ENCODE measurements around the gene AKT1.

Gene AKT1

DNA sequence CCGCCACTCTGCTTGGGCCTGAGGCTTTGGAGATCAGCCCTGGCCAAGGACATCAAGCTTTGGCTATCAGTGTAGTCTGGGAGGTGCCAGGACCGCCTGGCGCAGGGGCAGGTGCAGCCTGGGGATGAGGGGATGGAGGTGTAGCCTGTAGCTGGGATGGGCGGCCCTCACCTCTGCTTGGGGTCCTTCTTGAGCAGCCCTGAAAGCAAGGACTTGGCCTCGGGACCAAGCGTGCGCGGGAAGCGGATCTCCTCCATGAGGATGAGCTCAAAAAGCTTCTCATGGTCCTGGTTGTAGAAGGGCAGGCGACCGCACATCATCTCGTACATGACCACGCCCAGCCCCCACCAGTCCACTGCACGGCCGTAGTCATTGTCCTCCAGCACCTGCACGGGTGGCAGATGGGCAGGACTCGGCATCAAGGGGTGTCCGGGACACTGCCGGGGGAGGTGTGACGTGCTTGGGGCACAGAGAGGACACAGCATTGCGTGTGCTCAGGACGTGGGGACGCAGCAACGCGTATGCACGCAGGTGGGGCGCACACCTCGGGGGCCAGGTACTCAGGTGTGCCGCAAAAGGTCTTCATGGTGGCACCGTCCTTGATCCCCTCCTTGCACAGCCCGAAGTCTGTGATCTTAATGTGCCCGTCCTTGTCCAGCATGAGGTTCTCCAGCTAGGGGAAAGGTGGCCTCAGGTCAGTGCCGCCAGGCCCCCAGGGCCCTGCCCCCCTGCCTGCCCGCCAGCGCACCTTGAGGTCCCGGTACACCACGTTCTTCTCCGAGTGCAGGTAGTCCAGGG lies 22.6 kb downstream of the AKT1 start:
- DNase-seq (ENCODE audit: low read depth) = no peak

DNA sequence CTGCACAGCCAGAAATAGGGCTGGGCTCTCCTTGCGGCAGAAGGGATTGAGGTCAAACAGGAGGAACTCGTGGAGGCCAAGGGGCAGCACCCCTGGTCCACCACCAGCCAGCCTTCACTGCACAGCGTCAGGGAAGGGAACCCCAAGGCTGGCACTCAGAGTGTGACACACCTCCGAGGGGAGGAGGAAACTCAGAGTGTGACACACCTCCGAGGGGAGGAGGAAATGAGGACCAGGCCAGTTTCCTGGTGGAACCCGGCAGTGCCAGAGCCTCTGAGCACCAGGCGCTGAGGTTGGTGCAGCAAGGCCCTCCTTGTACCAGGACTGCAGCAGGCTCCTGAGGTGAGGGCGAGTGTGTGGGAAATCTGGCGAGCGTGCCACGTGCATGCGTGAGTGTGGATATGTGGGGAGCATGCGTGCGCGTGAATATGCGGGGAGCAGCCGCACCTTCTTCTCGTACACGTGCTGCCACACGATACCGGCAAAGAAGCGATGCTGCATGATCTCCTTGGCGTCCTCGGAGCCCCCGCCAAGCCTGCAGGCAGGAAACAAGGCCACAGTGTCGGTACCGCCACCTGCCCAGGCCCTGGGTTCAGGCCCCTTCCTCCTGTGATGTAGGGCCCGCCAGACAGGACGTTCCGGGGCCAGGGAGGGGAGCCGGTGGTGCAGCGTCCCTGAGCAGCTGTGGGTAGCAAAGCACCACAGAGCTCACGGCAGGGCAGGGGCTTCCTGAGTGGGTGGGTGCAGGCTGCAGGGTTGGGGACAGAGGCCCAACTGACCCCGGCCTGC lies 23.4 kb downstream of the AKT1 start:
- no peak for DNase-seq (ENCODE audit: low read depth)

DNA sequence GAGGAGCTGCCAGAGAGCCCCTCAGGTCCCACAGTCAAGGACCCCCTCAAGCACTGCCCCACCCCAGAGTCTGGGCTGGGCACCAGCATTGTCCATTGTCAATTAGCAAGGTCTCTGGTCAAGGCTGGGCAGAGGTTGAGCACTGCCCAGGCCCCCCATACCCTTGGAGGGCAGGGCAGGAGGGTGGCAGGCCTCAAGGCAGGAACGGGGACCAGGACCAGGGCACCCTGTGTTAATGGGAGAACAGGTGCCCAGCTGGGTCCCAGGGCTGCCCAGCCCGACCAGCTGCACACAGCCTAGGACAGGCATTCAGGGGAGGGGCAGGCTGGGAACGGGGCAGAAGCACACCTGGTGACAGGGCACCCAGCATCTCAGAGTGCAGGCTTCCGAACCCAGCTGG lies 24.2 kb downstream of the AKT1 start:
- no peak for DNase-seq (ENCODE audit: low read depth)

DNA sequence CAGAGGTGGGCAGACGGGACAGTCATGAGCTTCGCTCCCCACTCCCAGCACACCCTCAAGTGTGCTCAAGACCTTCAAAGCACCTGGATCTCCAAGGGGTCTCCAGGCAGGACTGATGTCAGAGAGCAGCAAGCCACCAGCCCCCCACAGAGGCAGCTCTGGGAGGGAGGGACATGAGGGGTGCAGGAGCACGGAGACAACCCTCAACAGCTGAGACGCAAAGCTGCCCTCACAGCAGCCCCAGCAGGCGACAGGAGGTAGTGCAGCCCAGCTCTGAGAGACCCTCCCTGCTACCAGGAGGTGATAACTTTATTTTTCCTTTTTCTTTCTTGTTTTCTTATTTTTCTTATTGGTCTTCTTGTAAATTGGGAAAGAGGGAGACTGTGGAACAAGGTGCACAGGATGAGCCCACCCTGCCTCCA lies 24.7 kb downstream of the AKT1 start:
- no peak for DNase-seq (ENCODE audit: low read depth)

DNA sequence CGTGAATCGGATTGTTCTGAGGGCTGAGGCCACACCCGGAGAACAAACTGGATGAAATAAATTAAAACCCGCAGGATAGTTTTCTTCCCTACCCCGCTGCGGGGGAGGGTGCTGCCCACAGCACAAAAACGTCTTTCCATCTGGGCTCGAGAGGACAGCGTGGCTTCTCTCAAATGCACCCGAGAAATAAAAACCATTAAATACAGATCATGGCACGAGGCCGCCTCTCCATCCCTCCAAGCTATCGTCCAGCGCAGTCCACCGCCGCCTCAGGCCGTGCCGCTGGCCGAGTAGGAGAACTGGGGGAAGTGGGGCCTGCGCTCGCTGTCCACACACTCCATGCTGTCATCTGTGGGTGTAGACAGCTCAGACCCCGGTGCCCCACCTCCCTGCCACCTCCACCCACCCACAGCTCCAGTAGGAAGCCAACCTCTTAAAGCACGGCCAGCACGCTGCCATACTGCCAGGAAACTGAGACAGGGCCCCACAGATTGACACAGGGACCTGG lies 25.4 kb downstream of the AKT1 start:
- DNase-seq (ENCODE audit: low read depth) = no peak

DNA sequence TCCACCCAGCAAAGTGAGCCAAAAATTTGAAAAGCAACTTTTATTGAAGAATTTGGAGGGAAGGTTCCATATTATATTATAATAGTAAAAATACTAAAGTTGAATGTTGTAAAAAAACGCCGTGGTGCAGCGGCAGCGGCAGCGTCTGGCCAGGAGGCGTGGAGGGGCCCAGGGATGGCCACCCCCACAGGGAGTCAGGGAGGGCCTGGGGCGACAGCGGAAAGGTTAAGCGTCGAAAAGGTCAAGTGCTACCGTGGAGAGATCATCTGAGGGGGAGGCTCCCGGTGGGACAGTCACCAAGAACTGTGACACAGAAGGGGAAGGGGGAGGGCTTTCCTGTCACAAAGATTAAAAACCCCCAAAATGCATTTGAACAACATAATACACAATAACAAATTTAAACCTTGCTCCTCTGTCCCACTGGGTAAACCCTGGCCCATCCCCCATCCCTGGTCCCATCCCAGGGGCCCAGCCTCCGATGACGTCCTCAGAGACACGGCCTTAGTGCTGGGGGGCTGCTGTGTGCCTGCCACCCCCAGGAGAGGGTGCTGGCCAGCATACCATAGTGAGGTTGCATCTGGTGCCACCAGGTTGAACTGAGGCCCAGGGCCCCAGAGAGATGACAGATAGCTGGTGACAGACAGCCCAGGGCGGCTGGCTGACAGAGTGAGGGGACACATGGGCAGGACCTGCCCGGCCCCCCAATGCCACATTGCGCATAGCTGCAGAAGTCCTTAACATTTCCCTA lies 26.1 kb downstream of the AKT1 start:
- no peak for DNase-seq (ENCODE audit: low read depth)

DNA sequence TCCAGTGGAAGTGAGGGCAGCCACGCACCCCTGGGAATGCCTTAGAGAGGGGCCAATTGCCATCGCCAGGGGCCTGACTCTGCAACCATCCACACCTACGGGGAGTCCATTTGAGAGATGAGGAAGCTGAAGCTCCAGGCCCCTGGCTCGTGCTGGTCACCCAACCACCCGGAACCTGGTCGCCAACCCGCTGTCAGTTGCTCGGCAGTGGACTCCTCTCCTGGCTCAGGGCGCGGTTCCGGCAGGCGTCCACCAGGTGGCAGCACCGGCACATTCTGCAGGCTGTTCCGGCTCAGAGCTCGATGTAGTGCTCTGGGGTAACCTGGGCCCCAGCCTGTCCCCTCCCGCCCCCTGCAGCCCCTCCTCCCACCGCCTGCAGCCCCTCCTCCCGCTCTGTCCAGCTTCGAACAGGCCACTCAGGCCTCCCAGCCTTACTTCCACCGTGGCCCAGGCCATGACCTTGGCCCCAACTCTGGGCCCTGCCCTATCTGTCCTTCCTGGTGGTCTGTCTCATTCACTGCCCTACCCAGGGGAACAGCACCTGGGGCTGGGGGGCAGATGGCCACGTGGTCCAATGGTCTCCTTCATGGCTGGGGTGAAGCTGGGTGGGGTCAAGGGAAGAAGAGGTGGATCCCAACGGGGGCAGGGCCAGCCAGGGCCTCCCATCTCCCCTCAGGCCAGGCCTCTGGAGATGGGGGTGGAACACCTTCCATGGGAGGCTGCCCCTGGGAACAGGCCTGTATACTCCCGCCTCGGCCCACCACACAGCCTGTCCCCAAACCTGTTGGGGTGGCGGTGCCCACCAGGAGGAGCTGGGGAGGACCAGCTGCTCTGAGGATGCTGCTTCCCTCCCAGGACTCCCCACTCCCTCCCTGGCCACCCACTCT lies 26.9 kb downstream of the AKT1 start:
- peak; percentile 64 for DNase-seq (ENCODE audit: low read depth)

DNA sequence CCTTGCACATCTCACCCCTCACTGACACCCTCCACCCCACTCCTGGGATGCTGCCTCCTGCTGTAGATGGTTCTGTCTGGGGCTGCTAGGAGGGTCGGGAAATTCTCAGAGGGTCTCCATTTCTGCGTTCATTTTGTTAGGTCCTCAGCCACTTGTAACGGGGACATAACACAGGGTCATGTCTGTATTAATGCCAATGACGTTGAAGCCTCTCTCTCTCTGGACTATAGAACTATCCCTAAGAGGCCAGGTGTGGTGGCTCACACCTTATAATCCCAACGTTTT lies 28.0 kb downstream of the AKT1 start:
- no peak for DNase-seq (ENCODE audit: low read depth)

DNA sequence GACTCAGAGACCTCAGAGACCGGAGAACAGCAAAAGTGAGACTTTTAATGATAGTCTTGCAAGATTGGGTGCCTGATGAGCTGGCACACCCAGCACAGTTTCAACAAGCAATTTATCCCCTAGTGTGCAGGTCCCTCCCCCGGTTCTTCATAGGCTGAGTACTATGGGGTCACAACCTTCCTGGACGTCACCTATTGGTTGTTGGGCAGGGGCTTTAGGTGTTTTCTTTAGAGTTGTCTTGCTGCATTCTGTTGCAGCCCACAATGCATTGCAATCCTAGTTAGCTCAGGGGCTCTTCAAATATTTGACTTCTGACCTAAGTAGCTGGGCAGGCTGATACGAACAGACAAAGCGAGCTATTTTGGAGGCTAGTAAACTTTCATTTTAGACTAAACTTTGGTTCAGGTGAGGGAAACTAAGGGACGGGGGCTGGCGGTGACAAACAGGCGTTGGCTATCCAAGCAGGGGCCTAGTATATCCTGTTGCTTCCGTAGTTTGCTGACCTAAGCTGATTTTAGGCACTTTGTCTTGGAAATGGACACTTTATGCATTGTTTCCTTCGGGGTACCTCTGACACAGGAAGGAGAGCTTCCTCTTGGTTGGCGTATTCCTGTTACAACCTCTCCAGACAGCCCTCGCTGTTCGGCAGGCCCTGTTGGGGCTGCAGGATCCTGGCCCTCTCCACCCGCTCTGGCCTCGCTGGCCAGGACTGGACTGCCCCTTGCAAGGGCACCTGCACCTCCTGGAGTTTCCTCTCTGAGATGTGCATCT lies 28.5 kb downstream of the AKT1 start:
- no peak for DNase-seq (ENCODE audit: low read depth)

DNA sequence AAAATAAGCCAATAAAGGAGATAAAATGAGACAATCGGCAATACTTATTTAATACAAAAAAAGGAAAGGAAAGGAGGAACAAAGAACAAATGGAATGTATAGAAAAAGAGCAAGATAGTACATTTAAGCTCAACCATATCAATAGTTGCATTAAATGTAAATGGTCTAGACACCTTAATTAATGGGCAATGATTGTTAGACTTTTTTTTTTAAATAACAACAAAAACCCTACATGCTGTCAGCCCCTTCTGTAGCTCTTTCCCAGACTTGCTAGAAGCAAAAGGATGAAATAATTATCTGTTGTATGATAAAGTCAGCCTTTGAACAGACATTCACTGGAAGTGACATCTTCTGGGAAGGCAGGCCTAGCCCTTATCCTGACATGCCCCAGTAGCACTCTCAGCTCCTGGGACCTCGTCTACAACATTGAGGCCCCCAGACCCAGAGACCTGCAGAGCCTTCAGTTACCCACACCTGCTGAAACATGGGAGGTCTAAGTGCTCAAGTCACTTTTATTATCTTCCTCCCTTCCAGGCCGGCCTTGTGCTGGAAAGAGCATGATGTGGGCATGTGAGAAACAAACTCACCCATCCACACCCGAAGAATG lies 29.2 kb downstream of the AKT1 start:
- no peak for DNase-seq (ENCODE audit: low read depth)

DNA sequence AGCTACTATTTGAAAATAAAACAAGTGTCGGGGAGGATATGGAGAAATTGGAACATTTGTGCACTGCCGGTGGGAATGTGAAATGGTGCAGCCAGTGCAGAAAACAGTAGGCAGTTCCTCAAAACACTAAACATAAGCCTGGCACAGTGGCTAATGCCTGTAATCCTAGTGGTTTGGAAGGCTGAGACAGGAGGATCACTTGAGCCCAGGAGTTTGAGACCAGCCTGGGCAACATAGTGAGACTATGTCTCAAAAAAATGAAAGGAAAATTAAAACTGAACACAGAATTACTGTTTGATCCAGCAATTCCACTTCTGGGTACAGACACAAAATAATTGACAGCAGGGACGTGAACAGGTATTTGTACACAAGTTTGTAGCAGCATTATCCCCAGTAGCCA lies 30.0 kb downstream of the AKT1 start:
- no peak for DNase-seq (ENCODE audit: low read depth)

DNA sequence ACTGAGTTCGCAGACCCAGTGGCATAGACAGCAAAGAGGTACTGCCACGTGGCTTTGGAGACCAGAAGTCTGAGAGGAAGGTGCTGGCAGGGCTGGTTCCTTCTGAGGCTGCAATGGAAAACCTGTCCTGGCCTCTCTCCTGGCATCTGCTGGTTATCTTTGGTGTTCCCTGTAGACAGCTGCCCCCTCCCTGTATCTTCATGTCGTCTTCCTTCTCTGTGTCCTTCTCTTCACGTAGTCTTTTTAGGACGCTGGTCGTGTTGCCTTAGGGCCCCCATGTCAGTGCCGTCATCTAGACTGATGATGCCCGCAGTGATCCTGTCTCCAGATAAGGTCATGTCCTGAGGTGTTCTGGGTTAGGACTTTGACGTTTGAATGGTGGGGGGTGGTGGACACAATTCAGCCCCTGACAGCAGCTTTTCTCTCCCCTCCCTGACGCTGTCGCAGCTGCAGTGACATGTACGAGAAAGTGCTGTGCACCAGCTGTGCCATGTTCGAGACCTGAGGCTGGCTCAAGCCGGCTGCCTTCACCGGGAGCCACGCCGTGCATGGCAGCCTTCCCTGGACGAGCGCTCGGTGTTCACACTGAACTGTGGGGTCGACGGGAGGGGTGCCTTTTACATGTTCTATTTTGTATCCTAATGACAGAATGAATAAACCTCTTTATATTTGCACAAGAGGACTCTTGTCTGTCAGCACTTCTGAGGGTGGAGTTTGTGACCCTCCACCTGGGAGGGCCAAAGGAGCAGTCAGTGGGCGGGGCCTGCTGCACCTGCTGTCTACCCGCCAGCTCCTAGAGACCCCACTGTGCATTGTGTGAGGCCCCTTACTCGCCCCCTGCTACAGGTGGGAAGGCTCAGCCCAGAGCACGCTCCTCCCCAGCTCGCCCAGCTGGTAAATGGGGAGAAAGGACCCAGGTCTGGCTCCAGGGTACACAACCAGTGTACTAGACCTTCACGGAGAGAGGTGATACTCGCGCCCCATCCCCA lies 36.3 kb downstream of the AKT1 start:
- no peak for DNase-seq (ENCODE audit: low read depth)

DNA sequence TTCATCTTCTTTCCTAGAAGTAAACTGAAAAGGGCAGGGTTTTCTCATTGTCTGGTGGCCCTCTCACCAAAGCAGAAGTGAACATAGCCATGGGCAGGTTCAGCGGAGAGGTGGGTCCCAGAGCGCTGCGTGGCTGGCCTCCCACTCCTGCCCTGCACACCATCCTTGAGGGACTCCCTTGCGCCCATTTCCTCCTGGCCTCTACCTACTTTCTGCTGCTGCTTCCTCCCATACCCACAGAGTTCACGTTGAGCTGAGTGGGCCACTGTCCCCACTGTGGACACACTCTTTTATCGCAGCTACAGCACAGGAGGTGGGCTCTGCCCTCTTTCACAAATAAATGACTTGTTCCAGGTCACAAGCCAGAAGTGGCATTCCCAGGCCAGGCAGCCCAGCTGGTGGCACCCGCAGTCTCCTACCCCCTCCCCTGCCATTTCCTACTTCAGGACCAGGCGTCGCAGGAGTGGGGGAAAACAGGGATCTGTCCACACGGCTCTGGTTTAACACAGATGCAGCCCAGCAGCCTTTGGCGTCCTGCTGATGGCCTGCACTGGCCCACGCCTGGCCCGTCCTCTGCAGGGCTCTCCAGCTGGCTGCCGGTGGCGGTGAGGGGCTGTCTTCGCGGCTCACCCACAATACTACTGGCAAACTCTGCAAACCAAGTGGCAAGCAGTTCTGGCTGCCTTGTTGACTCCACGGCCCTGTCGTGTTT lies 37.7 kb downstream of the AKT1 start:
- DNase-seq (ENCODE audit: low read depth) = no peak

DNA sequence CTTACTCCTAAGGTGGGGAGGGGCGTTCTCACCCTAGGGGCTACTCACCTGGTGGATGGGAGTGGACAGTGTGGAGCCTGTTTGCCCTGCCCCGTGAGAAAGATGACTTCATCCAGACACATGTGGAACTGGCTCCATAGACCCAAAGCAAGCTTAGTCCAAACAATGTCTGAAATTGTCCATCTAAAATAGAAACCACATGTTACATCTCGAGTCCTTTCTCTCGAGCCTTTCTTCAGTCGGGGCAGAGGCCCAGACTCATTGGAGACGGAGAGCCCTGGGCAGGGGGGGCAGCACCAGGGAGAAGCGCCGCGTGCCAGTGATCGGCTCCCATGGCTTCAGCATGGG lies 38.3 kb downstream of the AKT1 start:
- no peak for DNase-seq (ENCODE audit: low read depth)

DNA sequence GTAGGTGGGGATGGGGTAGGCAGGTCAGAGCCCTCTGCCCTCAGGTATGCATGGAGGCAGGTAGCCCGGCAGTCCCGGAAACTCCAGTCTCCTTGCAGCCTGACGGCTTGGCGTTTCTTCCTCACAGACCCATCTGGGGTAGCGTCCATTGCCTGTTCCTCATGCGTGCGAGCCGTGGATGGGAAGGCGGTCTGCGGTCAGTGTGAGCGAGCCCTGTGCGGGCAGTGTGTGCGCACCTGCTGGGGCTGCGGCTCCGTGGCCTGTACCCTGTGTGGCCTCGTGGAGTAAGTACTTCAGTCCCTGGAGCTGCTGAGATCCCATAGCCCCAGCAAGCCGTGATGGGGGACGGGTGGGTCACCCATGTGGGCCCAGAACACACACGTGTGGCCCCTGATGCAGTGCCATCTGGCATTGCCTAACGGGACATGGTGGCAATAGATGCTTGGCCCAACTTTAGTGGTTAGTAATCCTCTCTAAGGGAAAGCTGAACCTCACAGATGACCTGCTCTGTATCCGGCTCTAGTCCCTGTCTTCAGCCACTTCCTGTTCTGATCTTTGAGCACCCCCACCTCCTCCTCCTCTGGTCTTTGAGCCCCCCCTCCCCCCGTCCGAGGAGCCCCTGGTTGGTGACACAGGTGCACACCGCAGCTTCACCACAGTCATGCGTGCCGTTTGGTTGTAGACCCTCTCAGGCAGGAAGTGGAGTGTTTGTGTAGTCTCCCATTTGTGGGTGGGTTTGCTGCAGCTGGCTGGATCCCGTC lies 38.9 kb downstream of the AKT1 start:
- DNase-seq (ENCODE audit: low read depth) = no peak

DNA sequence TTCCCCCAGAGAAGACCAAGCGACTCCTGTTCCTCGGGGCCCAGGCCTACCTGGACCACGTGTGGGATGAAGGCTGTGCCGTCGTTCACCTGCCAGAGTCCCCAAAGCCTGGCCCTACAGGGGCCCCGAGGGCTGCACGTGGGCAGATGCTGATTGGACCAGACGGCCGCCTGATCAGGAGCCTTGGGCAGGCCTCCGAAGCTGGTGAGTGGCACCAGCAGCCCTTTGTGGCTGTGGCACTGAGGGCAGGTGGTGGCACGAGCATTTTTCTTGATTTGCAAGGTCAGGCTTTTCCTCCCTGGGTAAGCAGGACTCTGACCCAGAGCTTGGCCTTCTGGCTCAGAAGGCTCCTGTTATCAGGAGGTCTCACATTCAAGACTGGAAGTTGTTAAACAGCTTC lies 39.9 kb downstream of the AKT1 start:
- no peak for DNase-seq (ENCODE audit: low read depth)

DNA sequence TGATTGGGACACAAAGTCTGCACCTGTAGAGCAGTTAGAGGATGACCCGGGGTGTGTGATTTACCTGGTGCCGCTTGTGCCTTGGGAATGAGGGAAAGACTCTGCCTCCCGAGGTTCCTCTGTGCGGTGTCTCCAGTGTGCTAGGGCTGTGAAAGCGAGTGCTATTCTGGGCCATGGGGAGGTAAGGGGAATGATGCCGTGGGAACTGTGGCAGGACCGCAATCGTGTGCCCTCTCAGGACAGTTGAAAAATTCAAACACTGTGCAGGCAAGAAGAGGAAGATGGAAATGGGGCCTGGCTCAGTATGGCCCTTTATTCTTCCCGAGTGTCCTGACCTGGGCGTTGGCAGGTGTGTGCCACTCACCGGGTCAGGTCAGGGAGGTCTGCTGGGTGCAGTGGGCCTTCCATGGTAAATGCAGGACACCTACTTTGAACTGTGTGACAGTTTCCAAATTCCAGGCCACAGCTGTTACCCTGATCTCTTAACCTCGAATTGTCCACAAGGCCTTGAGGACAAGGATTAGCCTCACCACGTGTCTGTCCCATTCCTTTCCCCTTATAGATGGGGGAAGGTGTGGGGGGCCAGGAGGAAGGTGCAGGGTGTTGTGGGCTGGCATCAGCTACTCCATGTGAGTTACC lies 41.2 kb downstream of the AKT1 start:
- no peak for DNase-seq (ENCODE audit: low read depth)
